ELF-1 (cell line): Measurements from ENCODE around the gene TTF1.
A peak's percentile ranks its signal among the peaks of the same experiment; 100 is the strongest.

Source experiments
- DNase-seq: peaks from one replicate; pipeline ENCODE4 v3.0.0-alpha.2; 2016; ENCODE audit warnings: low read depth, low spot score

TTF1 gene, protein sequence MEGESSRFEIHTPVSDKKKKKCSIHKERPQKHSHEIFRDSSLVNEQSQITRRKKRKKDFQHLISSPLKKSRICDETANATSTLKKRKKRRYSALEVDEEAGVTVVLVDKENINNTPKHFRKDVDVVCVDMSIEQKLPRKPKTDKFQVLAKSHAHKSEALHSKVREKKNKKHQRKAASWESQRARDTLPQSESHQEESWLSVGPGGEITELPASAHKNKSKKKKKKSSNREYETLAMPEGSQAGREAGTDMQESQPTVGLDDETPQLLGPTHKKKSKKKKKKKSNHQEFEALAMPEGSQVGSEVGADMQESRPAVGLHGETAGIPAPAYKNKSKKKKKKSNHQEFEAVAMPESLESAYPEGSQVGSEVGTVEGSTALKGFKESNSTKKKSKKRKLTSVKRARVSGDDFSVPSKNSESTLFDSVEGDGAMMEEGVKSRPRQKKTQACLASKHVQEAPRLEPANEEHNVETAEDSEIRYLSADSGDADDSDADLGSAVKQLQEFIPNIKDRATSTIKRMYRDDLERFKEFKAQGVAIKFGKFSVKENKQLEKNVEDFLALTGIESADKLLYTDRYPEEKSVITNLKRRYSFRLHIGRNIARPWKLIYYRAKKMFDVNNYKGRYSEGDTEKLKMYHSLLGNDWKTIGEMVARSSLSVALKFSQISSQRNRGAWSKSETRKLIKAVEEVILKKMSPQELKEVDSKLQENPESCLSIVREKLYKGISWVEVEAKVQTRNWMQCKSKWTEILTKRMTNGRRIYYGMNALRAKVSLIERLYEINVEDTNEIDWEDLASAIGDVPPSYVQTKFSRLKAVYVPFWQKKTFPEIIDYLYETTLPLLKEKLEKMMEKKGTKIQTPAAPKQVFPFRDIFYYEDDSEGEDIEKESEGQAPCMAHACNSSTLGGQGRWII

DNA sequence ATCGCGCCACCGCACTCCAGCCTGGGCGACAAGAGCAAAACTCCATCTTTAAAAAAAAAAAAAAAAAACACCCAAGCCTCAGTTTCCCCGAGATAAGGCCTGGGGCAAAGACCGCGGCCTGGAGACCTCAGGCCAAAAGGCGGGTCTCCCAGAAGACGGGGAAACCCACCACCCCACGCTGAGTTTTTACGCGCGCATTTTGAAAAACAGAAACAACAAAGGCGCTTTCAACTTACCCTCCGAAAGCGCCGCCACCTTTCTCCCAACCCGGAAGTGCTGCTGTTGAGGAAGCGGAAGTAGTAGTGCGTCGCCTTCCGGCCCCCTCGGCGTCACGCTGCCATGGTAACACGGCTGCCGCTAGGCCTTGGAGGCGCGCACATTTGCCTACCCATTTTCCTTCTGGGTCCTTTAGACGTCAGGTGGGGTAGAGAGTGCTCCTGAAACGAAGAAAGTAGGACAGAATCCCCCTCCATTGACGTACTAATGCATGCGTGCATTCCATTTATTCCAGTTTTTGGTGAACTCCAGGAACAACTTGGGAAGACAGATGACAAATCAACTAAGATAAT, at the start of gene TTF1:
Gene TTF1 (minus strand): TSS at position 287 of the 569 bp plus-strand sequence. CDS start 4,019 bp downstream, outside the sequence.
- peak; percentile 96 for DNase-seq

- no peak for DNase-seq
Observed at GRCh38 chr9:132456241-132456640, 49.6 kb upstream of the TTF1 start.

GRCh38 chr9:132451276-132451675, 44.6 kb upstream of the TTF1 start:
- no peak for DNase-seq

DNA sequence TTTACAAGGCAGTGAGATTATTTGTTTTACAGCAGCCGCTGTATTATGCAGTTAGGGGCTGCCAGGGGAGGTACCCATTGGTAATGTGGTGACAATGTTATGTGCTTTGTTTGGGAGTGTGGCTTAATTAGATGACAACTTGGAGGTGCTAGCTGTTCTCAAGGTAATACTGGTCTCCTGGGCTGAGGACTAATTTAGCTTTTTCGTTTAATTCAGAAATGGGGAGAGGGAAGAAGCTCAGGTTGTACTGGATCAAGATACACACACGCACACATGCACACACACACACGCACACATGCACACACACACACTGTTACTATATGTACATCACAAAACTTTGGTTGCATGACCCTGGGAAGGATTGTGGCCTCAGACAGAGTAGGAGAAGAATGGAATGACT, 41.3 kb upstream of the TTF1 start:
- no peak for DNase-seq

- DNase-seq: peak; percentile 73
Observed at GRCh38 chr9:132447346-132447745, 40.7 kb upstream of the TTF1 start.

DNA sequence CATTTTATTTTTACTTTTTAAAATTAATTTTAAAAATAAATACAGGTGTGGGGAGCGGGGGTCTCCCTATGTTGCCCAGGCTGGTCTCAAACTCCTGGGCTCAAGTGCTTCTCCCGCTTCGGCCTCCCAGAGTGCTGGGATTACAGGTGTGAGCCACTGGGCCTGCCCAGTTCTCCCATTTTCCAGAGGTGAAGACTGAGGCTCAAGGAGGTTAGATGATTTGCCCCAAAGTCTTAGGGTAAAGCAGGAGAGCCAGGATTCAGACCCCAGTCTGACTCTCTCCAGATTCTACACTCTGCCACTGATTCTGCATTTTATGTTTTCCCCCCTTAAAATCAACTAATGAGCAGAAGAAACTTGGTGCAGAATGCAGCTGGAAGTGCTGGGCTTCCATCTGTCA, 40.2 kb upstream of the TTF1 start:
- DNase-seq: no peak

DNA sequence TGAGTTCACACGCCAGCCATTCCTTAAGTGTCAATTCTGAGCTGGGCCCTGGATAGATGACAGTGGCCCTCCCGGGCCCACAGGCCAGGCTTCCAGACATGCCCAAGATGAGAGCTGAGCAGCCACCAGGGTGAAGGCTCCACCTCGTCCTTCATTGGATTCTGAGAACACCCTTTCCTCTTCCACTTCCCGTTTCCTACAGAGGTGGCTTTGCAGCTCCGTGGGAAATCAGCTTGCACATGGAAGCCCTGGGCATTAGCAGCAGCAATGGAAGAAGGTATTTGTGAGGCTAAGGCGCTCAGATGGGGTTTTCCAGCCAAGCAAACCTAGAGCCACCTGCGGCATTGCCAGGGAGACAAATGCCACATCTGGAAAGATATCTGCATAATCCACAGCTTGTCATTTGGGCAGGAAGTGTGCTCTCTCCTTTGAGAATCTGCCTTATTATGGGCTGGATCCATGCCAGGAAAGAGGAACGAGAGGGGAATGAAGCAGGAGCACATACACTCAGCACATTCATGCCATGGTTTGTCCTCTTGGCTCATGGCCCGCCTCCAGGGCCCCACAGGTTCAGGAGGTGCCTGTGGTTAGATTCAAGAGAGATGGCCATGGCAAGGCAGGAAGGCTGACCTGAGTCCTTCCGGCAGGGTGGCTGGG, 37.4 kb upstream of the TTF1 start:
- no peak for DNase-seq

- DNase-seq: no peak
Observed at GRCh38 chr9:132441404-132441803, 34.8 kb upstream of the TTF1 start.

DNA sequence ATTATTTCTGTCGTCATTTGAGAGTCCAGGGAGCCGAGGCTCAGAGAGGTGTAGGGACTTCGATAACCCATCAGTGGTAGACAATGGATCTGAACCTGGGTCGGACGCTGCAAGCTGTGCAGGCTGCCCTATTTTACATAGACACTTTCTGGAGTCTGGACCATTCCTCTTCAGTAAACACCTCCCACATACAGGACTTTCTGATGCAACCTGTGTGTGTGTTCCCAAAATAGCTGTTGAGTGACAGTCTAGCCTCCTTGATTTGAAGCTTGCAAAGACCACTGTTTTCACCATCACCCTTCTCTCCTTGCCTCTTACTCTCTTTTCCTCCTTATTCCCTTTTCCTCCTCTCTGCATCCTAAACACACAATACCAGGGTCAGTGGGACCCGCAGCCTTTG, 34.1 kb upstream of the TTF1 start:
- DNase-seq: no peak

GRCh38 chr9:132439153-132439552, 32.5 kb upstream of the TTF1 start:
- DNase-seq: no peak

- no peak for DNase-seq
Observed at GRCh38 chr9:132434881-132435280, 28.2 kb upstream of the TTF1 start.

DNA sequence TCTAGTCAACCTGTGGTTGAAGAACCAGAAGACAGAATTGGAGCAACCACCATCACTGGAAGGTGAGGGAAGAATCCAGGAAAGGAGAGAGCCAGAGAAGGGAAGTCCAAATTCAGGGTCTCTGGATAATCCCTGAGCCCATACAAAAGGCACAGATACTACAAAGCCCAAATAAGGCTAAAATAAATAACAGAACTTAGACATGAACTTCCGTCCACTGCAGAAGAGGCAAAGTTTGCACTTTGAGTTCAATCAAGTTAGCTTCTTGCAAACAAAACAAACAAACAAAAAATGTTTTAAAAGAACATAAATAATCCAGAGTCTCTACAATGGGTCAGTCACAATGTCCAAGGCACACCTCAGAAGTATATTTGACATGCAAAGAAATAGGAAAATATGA, 24.4 kb upstream of the TTF1 start:
- no peak for DNase-seq

- DNase-seq: no peak
Observed at GRCh38 chr9:132426639-132427414, 20.2 kb upstream of the TTF1 start.

- DNase-seq: no peak
Observed at GRCh38 chr9:132425675-132426062, 19.0 kb upstream of the TTF1 start.

- peak; percentile 40 for DNase-seq
Observed at GRCh38 chr9:132424857-132425674, 18.4 kb upstream of the TTF1 start.

GRCh38 chr9:132423503-132423902, 16.9 kb upstream of the TTF1 start:
- no peak for DNase-seq

DNA sequence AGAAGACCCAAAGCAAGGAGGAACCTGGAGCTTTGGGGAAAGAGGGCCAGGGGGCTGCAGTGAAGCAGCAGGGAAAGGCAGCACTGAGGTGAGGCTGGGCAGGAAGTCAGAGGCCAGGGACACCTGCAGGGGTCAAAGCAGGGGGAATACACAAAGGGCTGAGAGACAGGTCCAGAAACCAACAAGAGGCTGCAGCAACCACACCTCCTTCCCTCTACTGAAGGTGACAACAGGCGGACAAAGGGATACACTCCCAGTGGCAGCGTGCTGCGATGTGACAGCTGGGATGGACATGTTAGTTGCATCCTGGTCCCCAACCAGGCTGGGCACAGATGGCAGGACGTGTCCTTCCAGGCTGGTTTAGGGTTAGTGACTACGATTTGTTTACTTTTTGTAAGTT, 15.9 kb upstream of the TTF1 start:
- DNase-seq: no peak

GRCh38 chr9:132418726-132419363, 12.2 kb upstream of the TTF1 start:
- no peak for DNase-seq

GRCh38 chr9:132415181-132415580, 8.5 kb upstream of the TTF1 start:
- DNase-seq: peak; percentile 51

DNA sequence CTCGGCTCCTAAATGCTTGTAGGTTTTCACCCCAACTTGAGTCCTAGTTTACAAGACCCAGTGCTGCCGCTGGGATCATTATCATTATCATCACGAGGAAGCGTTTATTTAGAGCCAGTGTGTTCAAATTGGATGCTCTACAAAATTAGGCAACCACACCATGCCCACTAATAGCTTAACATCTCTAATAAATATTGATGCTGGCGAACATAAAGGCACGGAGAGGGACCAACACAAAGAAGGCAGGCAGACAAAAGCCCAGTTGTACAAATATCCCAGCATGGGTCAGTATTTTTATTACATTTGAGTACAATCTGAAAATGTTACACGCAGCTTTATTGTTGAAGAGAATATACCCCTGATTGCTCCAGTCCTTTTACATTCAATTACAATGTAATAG, 8.1 kb upstream of the TTF1 start:
- DNase-seq: no peak
